A673 (cell line): ENCODE results near the gene CREB5. TPM values are rescaled to one million over a fixed set of nuclear protein-coding genes. Genes with fewer than 3 reads are reported as not detected.

Experiments
- BruUV-seq: library from RNA; stranded (reverse); fragments of 400-500 nt; replicated peaks from 2 replicates; lab custom pipeline; 2021; lab: Mats Ljungman, UMichigan
- CTCF ChIA-PET: fragments of 300-600 bp; sonication (Branson Sonifier 250); formaldehyde crosslinking; loops from one replicate; lab custom pipeline; 2022; ENCODE audit warnings: antibody characterized with exemption; lab: Charles Lee
- POLR2A ChIA-PET: fragments of 300-600 bp; sonication (Branson Sonifier 250); formaldehyde crosslinking; loops from one replicate; lab custom pipeline; 2022; ENCODE audit warnings: antibody characterized with exemption; ENCODE audit not compliant: low non-redundant PET; lab: Charles Lee
- DNase-seq: peaks from one replicate; pipeline ENCODE4 v3.0.0-alpha.2; 2015; ENCODE audit warnings: low spot score
- H3K27ac ChIP-seq: fragments of 200-600 bp; sonication (generic); 2 replicates; pipeline ENCODE4 v1.5.1; 2016; ENCODE audit warnings: mixed run types, low read depth, mild to moderate bottlenecking, mixed read lengths, antibody characterized with exemption, low read length; ENCODE audit not compliant: poor library complexity, severe bottlenecking
- H3K27me3 ChIP-seq: fragments of 200-600 bp; sonication (generic); replicated peaks from 2 replicates; pipeline ENCODE4 v1.6.1; 2017; ENCODE audit warnings: mixed run types, low read depth, mild to moderate bottlenecking, mixed read lengths, antibody characterized with exemption, low read length; ENCODE audit not compliant: insufficient read depth, poor library complexity
- H3K36me3 ChIP-seq: fragments of 200-600 bp; sonication (generic); 2 replicates; pipeline ENCODE4 v1.6.1; 2016; ENCODE audit warnings: mixed run types, mild to moderate bottlenecking, mixed read lengths, antibody characterized with exemption, low read length; ENCODE audit not compliant: insufficient read depth, poor library complexity, severe bottlenecking
- H3K4me1 ChIP-seq: fragments of 200-600 bp; sonication (generic); 2 replicates; pipeline ENCODE4 v1.6.1; 2017; ENCODE audit warnings: mixed run types, mild to moderate bottlenecking, mixed read lengths, antibody characterized with exemption, low read length; ENCODE audit not compliant: insufficient read depth, poor library complexity, severe bottlenecking
- H3K4me3 ChIP-seq: fragments of 200-600 bp; sonication (generic); 2 replicates; pipeline ENCODE4 v1.5.1; 2016; ENCODE audit warnings: low read depth, mixed run types, mild to moderate bottlenecking, mixed read lengths, low read length; ENCODE audit not compliant: poor library complexity, severe bottlenecking
- H3K9me3 ChIP-seq: fragments of 200-600 bp; sonication (generic); 2 replicates; pipeline ENCODE4 v1.6.1; 2016; ENCODE audit warnings: mixed run types, low read depth, mild to moderate bottlenecking, mixed read lengths, antibody characterized with exemption, low read length; ENCODE audit not compliant: poor library complexity, severe bottlenecking
- CTCF ChIP-seq: fragments of 300-800, 200-600 bp; sonication (generic); conservative IDR thresholded peaks from 2 replicates; pipeline ENCODE4 v1.5.1; 2017; ENCODE audit warnings: low read depth, mild to moderate bottlenecking, antibody characterized with exemption, low read length, moderate library complexity, mixed read lengths
- EZH2 ChIP-seq: fragments of 200-600 bp; sonication (generic); IDR thresholded peaks from 2 replicates; pipeline ENCODE4 v1.6.1; 2017; ENCODE audit warnings: borderline replicate concordance, low read depth, mild to moderate bottlenecking, mixed read lengths, antibody characterized with exemption, low read length; ENCODE audit not compliant: poor library complexity, severe bottlenecking
- intact Hi-C: fragments of 100-400 bp; cut with micrococcal nuclease; formaldehyde crosslinking; loops from one replicate; pipeline ENCODE4 v1.10.0; 2022; ENCODE audit not compliant: unreplicated experiment
- total RNA-seq: library from RNA; stranded (reverse); gene quantifications from 2 replicates; pipeline ENCODE4 v1.2.3, GENCODE V29; 2021

CREB5 gene
- total RNA-seq, 1 experiment from 2014 or later, result 10.3 TPM

DNA sequence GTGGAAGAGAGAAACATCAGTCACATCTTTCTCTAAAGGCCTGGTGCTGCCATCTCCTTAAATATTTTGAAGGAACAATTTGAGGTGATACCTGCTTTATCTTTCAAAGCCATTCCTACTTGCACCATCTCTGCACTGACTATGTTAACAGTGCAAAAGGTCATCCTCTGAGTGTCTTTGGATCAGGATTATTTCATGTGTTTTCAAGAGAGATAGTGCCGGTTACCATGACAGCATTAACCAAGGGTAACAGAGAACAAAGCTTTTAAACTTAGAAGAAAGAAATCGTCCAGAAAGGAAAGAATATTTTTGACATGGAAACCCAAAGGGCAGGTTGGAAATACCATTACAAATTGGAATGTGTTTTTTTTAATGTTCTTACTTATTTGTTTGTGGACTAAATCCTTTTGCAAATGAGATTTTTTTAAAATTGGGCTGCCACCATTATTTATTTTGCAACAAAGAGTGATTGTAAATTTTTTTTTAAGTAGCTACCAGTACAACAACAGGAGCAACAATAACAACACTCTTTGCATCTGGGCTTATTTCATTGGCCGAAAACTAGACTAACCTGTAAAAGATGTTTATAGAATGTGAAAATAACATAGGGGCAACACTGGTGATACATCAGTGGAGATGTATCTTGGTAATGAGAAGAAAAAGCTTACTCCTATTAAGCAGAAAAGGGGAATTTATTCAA lies 234.2 kb downstream of the CREB5 start:
- DNase-seq, result no peak
- no peaks in the 10 kb centered on the region for H3K9me3 ChIP-seq
- H3K36me3 ChIP-seq, result no peaks in the 10 kb centered on the region
- POLR2A ChIA-PET, result no interaction called here
- CTCF ChIA-PET, result no interaction called here
- no peaks in the 10 kb centered on the region for H3K4me1 ChIP-seq
- no peaks in the 10 kb centered on the region for H3K27me3 ChIP-seq
- no TSS peak for BruUV-seq
- H3K27ac ChIP-seq, result no peak overlapping the region
- intact Hi-C loops, result no loop called here
- no peak overlapping the region for H3K4me3 ChIP-seq
- no peak for TF ChIP-seq CTCF
- TF ChIP-seq EZH2, result no peak

GRCh38 chr7:28647076-28647421 lies 234.7 kb downstream of the CREB5 start:
- ChIA-PET POLR2A (no interaction called here), CTCF (no interaction called here)

DNA sequence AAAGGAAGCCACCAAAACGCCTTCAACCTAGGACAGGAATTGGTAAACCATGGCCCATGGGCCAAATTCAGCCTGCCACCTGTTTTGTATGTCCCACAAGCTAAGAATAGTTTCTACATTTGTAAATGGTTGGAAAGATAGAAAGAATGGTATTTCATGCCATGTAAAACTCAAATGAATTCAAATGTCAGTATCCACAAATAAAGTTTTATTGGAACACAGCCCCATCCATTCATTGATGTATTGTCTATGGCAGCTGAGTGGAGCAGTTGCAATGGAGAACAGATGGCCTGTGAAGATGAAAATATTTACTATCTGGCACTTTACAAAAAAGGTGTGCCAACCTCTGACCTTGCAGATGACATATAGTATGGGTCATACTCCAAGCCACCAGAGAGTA lies 236.9 kb downstream of the CREB5 start:
- no TSS peak for BruUV-seq
- Histone ChIP-seq H3K4me3 (no peak overlapping the region), H3K27ac (no peak overlapping the region), H3K36me3 (no peaks in the 10 kb centered on the region), H3K4me1 (no peaks in the 10 kb centered on the region), H3K9me3 (no peaks in the 10 kb centered on the region), H3K27me3 (peaks cover 4% of the 10 kb centered on the region)
- ChIA-PET CTCF (no interaction called here), POLR2A (no interaction called here)
- intact Hi-C loops, result no loop called here
- TF ChIP-seq CTCF (no peak), EZH2 (no peak)
- no peak for DNase-seq

More at GRCh38 chr7:28647076-28647421, 234.7 kb downstream of the CREB5 start:
- intact Hi-C loops, result no loop called here
- H3K9me3 ChIP-seq, result no peaks in the 10 kb centered on the region
- H3K36me3 ChIP-seq, result no peaks in the 10 kb centered on the region
- no peak overlapping the region for H3K4me3 ChIP-seq
- no peaks in the 10 kb centered on the region for H3K4me1 ChIP-seq
- no TSS peak for BruUV-seq
- TF ChIP-seq CTCF (no peak), EZH2 (no peak)
- peaks cover under 1% of the 10 kb centered on the region for H3K27me3 ChIP-seq
- H3K27ac ChIP-seq, result no peak overlapping the region
- no peak for DNase-seq
